Activated T-helper 2 cell treated with anti-CD3 and anti-CD28 coated beads, Interferon-gamma antibody, Interleukin-2, Interleukin-4, amounts not matched to agents 10 μg/mL and 5 μg/mL and 100 μg/mL, durations not matched to agents 14 hours and 24 hours and 36 hours (primary cell): ENCODE results near the gene NSDHL. TPM values are rescaled to one million over a fixed set of nuclear protein-coding genes. Genes with fewer than 3 reads are reported as not detected.
"Not testable (repeated sequence)": the region's sequence is repeated elsewhere in the genome, so short reads cannot be mapped to it uniquely, and the experiment has no call there.

Experiments used
- DNase-seq: peaks from one replicate; pipeline ENCODE4 v3.0.0; 2021; ENCODE audit warnings: low spot score
- H3K27ac Mint-ChIP-seq: one replicate; pipeline ENCODE4 v1.8.0; 2021; ENCODE audit warnings: mixed read lengths
- H3K27me3 Mint-ChIP-seq: one replicate; pipeline ENCODE4 v1.8.0; 2021; ENCODE audit warnings: low read depth, mixed read lengths
- H3K36me3 Mint-ChIP-seq: one replicate; pipeline ENCODE4 v1.8.0; 2021; ENCODE audit warnings: low read depth, mixed read lengths
- H3K4me1 Mint-ChIP-seq: one replicate; pipeline ENCODE4 v1.8.0; 2021; ENCODE audit warnings: low read depth, mixed read lengths
- H3K4me3 Mint-ChIP-seq: one replicate; pipeline ENCODE4 v1.8.0; 2021; ENCODE audit warnings: low read depth, mild to moderate bottlenecking, moderate library complexity, mixed read lengths
- H3K9me3 Mint-ChIP-seq: one replicate; pipeline ENCODE4 v1.8.0; 2021; ENCODE audit warnings: mixed read lengths
- intact Hi-C: fragments of 100-400 bp; cut with micrococcal nuclease; formaldehyde crosslinking; loops from one replicate; pipeline ENCODE4 v1.15.1; 2023
- total RNA-seq: library from RNA; stranded (reverse); gene quantifications from 2 replicates; pipeline ENCODE4 v1.2.3, GENCODE V29; 2022

NSDHL gene
- total RNA-seq, 1 donor from 2014 or later = 26.7 TPM

DNA sequence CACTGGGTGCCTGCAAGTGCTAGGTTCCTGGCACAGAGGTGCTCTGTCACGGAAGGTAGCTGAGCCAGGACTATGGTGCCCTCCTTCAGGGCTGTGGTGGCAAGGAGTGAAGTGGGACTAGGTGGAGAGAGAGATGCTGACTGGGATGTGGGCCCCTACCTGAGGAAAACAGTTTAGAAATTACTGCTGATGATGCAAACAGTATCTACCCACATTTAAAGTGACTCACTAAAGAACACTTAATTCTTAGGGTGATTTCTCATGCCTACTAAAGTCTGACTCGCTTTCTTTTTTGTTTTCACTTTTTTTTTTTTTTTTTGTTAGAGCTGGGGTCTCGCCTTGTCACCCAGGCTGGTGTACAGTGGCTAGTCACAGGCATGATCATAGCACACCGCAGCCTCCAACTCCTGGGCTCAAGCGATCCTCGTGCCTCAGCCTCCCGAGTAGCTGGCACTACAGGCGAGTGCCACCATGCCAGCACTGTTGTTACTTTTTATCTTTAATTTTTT is 70.1 kb downstream of the NSDHL start:
- intact Hi-C loops = no loop called here
- H3K27ac Mint-ChIP-seq = no peak overlapping the region

DNA sequence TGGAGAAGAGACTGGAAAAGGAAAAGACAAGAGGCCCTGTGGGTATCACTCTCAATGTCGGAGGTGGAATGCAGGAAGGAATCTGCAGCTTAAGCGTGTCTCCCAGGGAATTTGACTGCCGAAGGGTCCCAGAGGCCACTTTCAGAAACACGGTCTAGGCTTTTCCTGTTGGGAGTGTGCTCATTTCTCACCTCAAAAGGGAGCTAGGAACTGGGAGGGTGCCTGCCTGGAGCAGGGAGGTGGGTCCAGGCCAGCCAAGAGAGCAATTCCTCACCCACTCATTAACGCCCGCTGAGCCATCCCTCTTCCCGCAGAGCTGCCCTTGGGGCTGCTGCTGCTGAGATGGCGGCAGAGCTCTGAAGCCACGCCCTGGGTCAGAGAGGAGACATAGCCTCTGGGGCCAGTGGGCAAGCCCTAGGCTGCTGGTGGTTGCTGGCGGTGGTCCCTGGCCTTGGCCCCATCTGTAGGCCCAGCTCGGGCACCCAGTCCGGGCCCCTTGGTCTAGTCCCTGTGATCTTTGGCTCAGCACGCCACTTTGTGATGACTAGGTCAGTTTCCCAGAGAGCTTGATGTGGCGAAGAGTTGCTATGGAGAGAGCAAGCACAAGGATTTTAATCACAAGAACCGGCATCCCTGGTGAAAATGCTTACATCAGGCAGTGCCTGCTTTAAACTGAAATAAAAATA is 71.1 kb downstream of the NSDHL start:
- no peak overlapping the region for H3K27ac Mint-ChIP-seq
- H3K36me3 Mint-ChIP-seq = no peaks in the 10 kb centered on the region
- no peak for DNase-seq
- H3K27me3 Mint-ChIP-seq = peaks cover 8% of the 10 kb centered on the region
- intact Hi-C loops = no loop called here
- H3K9me3 Mint-ChIP-seq = no peaks in the 10 kb centered on the region
- no peak overlapping the region for H3K4me3 Mint-ChIP-seq
- H3K4me1 Mint-ChIP-seq = no peaks in the 10 kb centered on the region

More for the DNA sequence above, 70.1 kb downstream of the NSDHL start:
- H3K9me3 Mint-ChIP-seq = no peaks in the 10 kb centered on the region
- no peak overlapping the region for H3K4me3 Mint-ChIP-seq
- H3K27me3 Mint-ChIP-seq = peaks cover 17% of the 10 kb centered on the region
- H3K4me1 Mint-ChIP-seq = no peaks in the 10 kb centered on the region
- no peaks in the 10 kb centered on the region for H3K36me3 Mint-ChIP-seq
- no peak for DNase-seq

DNA sequence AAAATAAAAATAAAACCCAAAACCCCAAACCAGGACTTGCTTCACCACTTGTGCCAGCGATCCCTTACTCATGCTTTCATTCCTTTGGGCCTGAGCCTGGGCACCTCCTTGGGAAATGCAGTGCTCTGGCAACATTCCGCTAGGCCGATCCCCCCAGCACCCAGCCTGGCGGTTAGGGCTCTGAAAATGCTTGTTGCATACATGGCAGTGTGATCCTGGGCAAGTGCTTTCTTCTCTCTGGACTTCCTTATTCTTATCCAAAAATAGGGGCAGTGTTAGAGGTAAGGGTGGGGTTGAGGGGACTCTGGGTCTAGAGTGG is 71.6 kb downstream of the NSDHL start:
- intact Hi-C loops = no loop called here
- Mint-ChIP-seq H3K27me3 (peaks cover 8% of the 10 kb centered on the region), H3K4me1 (no peaks in the 10 kb centered on the region), H3K4me3 (no peak overlapping the region), H3K36me3 (no peaks in the 10 kb centered on the region), H3K27ac (no peak overlapping the region), H3K9me3 (no peaks in the 10 kb centered on the region)
- DNase-seq = no peak

DNA sequence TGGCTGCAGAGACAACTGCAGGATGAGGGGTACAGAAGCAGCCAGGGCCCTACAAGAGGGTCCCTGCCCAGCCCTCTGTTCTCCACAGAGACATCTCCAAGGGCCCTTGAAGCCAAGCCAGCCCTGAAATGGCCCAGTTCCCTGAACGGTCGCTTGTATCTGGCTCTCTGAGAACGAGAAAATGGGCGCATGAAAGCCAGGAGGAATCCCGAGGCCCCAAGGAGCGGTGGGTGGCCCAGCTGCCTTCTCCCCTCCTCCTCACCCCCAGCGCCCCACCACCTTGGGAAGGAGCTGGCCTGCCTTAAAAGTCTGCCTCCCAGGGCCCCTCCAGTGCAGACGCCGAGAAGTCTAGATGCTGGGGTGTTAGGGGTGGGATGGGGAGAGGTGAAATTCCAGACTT is 72.7 kb downstream of the NSDHL start:
- intact Hi-C loops = no loop called here
- no peak overlapping the region for H3K4me3 Mint-ChIP-seq

DNA sequence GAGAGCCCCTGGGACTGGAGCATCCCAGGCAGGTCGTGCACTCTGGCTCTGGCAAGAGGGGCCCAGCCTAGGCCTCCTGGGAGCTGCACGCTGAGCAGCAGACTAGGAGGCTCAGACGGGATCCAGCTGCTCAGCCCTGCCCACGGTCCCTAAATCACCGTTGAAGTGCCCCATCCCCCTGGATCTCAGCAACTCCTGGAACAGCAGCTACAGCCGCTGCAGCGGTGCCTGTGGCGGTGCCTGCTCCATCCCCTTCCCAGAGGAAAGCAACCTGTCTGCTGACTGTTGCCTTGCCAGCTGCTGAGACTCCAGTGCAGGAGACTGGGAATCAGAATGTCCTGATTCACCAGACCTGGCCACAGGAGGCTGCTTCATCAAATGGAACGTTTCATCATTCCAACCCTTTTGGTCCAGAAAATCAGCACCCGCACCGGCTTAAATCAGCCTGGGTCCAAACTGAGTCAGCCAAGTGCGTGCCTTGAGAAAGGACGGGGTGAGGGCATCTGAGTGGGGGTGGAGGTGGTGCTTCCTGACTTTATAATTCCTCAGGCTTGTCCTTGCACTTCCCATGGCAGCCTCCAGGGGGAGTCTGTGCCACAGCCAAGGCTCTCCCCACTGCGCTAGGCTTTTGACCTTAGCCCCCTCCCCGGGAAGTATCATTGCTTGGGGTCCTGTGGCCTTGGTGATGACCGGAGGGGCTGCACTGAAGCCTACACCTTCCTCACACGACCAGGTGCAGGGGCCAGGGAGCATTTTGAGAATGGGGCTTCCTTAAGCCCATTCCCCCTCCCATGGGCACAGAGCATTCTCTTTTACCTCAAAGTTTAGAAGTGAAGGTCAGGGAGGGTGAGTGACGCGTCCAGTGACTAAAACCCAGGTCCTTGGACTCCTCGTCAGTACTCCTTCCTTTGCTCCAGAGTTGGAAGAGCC is 73.6 kb downstream of the NSDHL start:
- no peaks in the 10 kb centered on the region for H3K36me3 Mint-ChIP-seq
- no peaks in the 10 kb centered on the region for H3K9me3 Mint-ChIP-seq
- H3K4me3 Mint-ChIP-seq = no peak overlapping the region
- H3K27me3 Mint-ChIP-seq = peaks cover 4% of the 10 kb centered on the region
- intact Hi-C loops = no loop called here
- no peaks in the 10 kb centered on the region for H3K4me1 Mint-ChIP-seq
- DNase-seq = no peak
- no peak overlapping the region for H3K27ac Mint-ChIP-seq

More for the DNA sequence above, 72.7 kb downstream of the NSDHL start:
- DNase-seq = no peak
- Mint-ChIP-seq H3K27me3 (peaks cover 8% of the 10 kb centered on the region), H3K27ac (no peak overlapping the region), H3K9me3 (no peaks in the 10 kb centered on the region), H3K36me3 (no peaks in the 10 kb centered on the region), H3K4me1 (no peaks in the 10 kb centered on the region)

DNA sequence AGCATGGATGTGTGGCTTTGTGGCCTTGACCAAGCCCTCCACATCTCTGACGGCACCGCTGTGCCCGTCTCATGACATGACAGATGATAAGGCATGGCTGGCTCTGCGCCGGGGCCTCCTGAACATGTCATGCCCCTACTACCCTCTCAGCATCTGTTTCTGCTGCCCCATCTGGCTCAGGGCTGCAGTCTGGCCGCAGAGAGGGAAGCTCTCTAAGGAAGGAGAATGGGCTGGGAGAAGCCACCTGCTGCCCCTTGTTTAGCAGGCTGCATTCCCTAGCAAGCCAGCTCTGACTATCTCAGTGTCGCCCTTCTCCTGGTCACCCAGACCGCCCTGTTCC is 74.2 kb downstream of the NSDHL start:
- H3K27ac Mint-ChIP-seq = no peak overlapping the region
- H3K36me3 Mint-ChIP-seq = no peaks in the 10 kb centered on the region
- peaks cover 3% of the 10 kb centered on the region for H3K27me3 Mint-ChIP-seq
- no peak overlapping the region for H3K4me3 Mint-ChIP-seq
- H3K4me1 Mint-ChIP-seq = no peaks in the 10 kb centered on the region
- no peak for DNase-seq
- H3K9me3 Mint-ChIP-seq = no peaks in the 10 kb centered on the region
- intact Hi-C loops = no loop called here

DNA sequence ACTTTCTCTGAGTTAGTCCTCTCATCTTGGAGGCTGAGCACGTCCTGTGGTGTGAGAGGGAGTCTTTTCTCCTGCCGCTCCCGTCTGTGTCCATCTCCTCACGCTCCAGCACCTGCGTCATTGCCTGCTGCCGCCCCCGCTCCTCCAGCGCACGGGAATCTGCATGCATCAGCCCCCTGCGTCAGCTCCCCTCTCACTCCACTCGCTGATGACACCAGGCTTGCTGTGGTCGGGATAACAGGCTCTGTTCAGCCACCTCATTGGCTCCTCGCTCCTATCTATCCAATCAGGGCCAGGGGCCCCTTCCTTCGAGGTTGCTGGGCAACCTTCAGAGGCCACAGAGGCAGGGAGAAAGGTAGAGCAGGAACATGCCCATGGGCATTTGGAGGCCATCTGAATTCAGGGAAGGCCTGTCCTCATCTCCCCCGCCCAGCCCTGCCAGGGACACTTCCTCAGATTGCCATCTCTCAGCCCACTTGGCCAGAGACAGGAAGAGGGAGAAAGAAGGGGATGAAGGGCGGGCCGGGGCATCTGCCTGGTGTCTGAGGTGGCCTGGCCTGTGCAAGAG is 76.3 kb downstream of the NSDHL start:
- DNase-seq = no peak
- Mint-ChIP-seq H3K27me3 (no peaks in the 10 kb centered on the region), H3K36me3 (no peaks in the 10 kb centered on the region), H3K4me1 (no peaks in the 10 kb centered on the region), H3K9me3 (no peaks in the 10 kb centered on the region), H3K27ac (no peak overlapping the region), H3K4me3 (no peak overlapping the region)
- intact Hi-C loops = no loop called here

DNA sequence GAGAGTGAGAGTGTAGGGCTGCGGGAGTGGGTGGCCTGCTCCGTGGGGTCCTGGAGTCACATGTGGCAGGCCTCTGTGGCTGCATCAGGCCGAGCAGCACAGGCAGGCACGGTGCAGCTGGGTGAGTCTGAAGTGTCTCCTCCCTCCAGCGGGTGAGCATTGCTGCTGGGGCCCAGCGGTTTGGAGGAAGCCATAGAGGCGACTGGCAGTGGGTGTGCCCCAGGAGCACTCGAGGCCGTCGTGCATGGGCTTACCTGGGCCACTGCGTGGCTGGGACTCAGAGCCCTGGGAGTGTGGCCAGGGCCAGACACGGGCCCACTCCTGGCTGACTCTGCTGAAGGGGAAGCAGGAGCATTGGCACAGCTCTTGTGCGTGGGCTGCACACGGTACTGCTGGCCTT is 77.6 kb downstream of the NSDHL start:
- H3K9me3 Mint-ChIP-seq = no peaks in the 10 kb centered on the region
- no peaks in the 10 kb centered on the region for H3K4me1 Mint-ChIP-seq
- H3K27ac Mint-ChIP-seq = no peak overlapping the region
- intact Hi-C loops = no loop called here
- no peaks in the 10 kb centered on the region for H3K27me3 Mint-ChIP-seq
- no peak for DNase-seq
- H3K36me3 Mint-ChIP-seq = no peaks in the 10 kb centered on the region
- no peak overlapping the region for H3K4me3 Mint-ChIP-seq

DNA sequence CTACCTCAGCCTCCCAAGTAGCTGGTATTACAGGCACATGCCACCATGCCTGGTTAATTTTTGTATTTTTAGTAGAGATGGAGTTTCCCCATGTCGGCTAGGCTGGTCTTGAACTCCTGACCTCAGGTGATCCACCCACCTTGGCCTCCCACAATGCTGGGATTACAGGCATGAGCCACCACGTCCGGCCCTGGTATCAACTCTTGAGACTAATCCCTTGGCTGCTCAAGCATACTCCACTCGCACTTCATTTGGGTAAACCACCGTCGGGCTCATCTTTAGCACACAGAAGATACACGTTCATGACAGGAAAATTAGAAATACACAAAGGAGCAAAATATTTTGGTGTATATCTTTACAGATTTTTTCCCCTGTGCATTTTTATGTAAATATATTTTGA is 79.2 kb downstream of the NSDHL start:
- H3K36me3 Mint-ChIP-seq, H3K4me1 Mint-ChIP-seq, H3K27me3 Mint-ChIP-seq, intact Hi-C loops, H3K4me3 Mint-ChIP-seq, DNase-seq, H3K27ac Mint-ChIP-seq, H3K9me3 Mint-ChIP-seq: not testable (repeated sequence)

DNA sequence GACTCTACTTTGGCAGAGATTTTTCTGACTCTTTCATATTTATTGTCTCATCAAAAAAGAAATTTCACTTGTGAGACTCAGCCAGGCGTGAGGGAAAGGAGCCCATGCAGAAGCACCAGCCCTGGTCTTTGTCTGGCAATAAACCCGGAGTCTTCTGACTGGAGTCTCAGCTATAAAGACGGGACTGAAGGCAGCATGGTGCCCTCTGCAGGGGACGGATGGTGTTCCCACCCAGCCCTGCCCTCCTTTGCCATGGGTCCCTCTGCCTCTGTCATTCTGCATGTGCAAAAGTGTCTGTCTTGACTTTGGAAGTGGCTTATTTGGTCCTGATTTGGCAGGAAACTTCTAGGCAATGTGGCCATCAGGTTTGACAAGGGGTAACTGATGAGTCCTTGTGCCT is 81.2 kb downstream of the NSDHL start:
- no peaks in the 10 kb centered on the region for H3K27me3 Mint-ChIP-seq
- H3K4me1 Mint-ChIP-seq = no peaks in the 10 kb centered on the region
- DNase-seq = no peak
- H3K36me3 Mint-ChIP-seq = no peaks in the 10 kb centered on the region
- no peak overlapping the region for H3K4me3 Mint-ChIP-seq
- no peak overlapping the region for H3K27ac Mint-ChIP-seq
- no peaks in the 10 kb centered on the region for H3K9me3 Mint-ChIP-seq
- intact Hi-C loops = no loop called here

DNA sequence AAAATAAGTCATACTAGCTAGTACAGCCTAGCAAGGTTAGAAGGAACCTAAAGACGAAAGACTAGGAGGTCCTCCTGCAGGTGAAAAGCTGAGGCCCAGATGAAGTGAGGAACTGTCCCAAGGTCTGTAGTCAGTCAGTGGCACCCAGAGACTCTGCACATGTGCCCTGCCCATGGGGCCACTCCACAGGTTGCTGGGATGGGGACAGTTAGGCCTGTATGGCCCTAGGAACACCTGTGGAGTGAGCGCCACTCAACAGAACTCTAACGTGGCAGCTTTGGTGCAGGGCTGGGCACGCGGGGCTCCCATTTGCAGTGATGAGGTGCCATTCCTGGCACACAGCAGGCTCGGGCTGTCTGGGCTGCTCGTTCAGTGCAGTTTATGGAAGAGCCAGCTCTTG is 81.8 kb downstream of the NSDHL start:
- Mint-ChIP-seq H3K9me3 (no peaks in the 10 kb centered on the region), H3K36me3 (no peaks in the 10 kb centered on the region), H3K27ac (no peak overlapping the region), H3K27me3 (no peaks in the 10 kb centered on the region), H3K4me3 (no peak overlapping the region), H3K4me1 (no peaks in the 10 kb centered on the region)
- DNase-seq = no peak
- intact Hi-C loops = no loop called here

DNA sequence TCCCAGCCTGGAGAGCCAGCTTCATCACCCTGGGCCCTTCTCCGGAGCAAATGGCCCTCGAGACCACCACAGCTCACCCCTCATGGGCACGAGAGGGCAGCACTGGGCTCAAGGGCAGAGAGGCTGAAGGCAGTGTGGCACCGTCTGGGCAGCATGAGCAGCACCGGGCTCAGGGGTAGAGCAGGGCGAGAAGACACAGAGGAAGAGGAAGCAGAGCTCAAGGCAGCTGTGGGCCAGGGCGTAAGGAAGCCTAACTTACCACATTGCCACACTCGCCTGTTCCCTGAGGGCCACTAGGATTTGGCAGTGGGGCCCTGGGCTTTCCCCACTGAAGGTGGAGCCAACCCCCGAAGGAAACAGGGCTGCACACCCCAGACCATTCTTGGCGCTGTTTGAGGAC is 82.5 kb downstream of the NSDHL start:
- Mint-ChIP-seq H3K27ac (no peak overlapping the region), H3K27me3 (no peaks in the 10 kb centered on the region), H3K9me3 (no peaks in the 10 kb centered on the region), H3K36me3 (no peaks in the 10 kb centered on the region), H3K4me1 (no peaks in the 10 kb centered on the region), H3K4me3 (no peak overlapping the region)
- intact Hi-C loops = no loop called here
- DNase-seq = no peak

DNA sequence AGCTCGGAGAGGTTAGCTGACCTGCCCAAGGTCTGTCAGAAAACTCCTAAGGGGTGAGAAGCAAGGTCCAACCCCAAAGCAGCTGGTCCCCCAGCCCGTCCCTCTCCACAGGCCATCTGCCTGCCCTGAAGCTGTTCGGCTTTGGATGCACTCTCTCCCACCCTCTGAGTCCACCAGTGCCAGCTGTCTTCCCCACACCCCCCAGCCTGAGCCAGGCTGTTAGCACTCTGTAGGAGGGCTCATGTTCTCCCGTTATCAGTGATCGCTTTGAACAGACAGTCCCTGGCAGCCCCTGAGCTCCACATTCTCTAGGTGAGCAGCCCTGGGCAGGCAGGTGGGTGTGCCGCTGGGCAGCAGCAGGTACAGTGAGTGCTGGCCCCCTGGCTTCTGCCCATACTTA is 83.0 kb downstream of the NSDHL start:
- Mint-ChIP-seq H3K9me3 (no peaks in the 10 kb centered on the region), H3K27me3 (no peaks in the 10 kb centered on the region), H3K4me3 (no peak overlapping the region), H3K36me3 (no peaks in the 10 kb centered on the region), H3K4me1 (no peaks in the 10 kb centered on the region), H3K27ac (no peak overlapping the region)
- intact Hi-C loops = no loop called here
- no peak for DNase-seq
